GM23338 (cell line): ENCODE measurements around the gene RRP8. TPM values are rescaled to one million over a fixed set of nuclear protein-coding genes. Genes with fewer than 3 reads are reported as not detected.

Experiments used
- CREB1 ChIP-seq: fragments of 250-450 bp; sonication (Bioruptor Pico); IDR thresholded peaks from 2 replicates; pipeline ENCODE4 v1.5.0; 2020; ENCODE audit warnings: low read depth, mild to moderate bottlenecking, moderate library complexity
- EZH2phosphoT487 ChIP-seq: fragments of 200-600 bp; sonication (generic); IDR thresholded peaks from one replicate; pipeline ENCODE4 v1.8.1; 2018; ENCODE audit warnings: antibody characterized with exemption; ENCODE audit not compliant: unreplicated experiment
- JUNB ChIP-seq: IDR thresholded peaks from one replicate; pipeline ENCODE4 v1.6.1; 2016; ENCODE audit warnings: antibody characterized with exemption; ENCODE audit not compliant: unreplicated experiment
- NANOG ChIP-seq: IDR thresholded peaks from 2 replicates; pipeline ENCODE4 v1.6.1; 2016; ENCODE audit warnings: antibody characterized with exemption, borderline replicate concordance
- POLR2AphosphoS5 ChIP-seq: IDR thresholded peaks from 2 replicates; pipeline ENCODE4 v1.6.1; 2016; ENCODE audit warnings: antibody characterized with exemption, low read depth
- STAT1 ChIP-seq: IDR thresholded peaks from one replicate; pipeline ENCODE4 v1.6.1; 2016; ENCODE audit warnings: antibody characterized with exemption; ENCODE audit not compliant: unreplicated experiment
- ZNF331 ChIP-seq: fragments of 250-450 bp; sonication (Bioruptor Pico); IDR thresholded peaks from 2 replicates; pipeline ENCODE4 v1.5.0; 2020; ENCODE audit warnings: low read depth, mild to moderate bottlenecking, moderate library complexity
- polyA plus RNA-seq: library from polyadenylated mRNA; unstranded; fragments of >200 nt; fragmentation: Nextera tagmentation; extraction: Ambion mirVana; gene quantifications from 2 replicates; pipeline ENCODE4 v1.2.1, GENCODE V29; 2016
- total RNA-seq: library from RNA; depleted of rRNA; stranded (reverse); fragments of >200 nt; shearing (Covaris generic); gene quantifications from 2 replicates; pipeline ENCODE4 v1.2.3, GENCODE V29; 2014
- TF ChIP-seq, protein P1 (sequence below): fragments of 250-450 bp; sonication (Bioruptor Pico); IDR thresholded peaks from 2 replicates; pipeline ENCODE4 v1.5.0; 2020; ENCODE audit warnings: mild to moderate bottlenecking, moderate library complexity
- TF ChIP-seq, protein P2 (sequence below), 2 experiments: fragments of 200-600 bp in 1 of 2; sonication (generic) in 1 of 2; conservative IDR thresholded peaks; 2 replicates each; pipeline versions ENCODE4 v1.5.1 to v1.6.1; 2016 to 2017; ENCODE audit warnings: antibody characterized with exemption in 2 of 2, low read depth in 2 of 2, mild to moderate bottlenecking in 2 of 2, moderate library complexity in 1 of 2
- TF ChIP-seq, protein P3 (sequence below): IDR thresholded peaks from 2 replicates; pipeline ENCODE4 v1.6.1; 2016; ENCODE audit warnings: antibody characterized with exemption

RRP8 gene
- total and polyA plus RNA-seq, 2 experiments from 2014 or later: 7.4 to 13.7 TPM

DNA sequence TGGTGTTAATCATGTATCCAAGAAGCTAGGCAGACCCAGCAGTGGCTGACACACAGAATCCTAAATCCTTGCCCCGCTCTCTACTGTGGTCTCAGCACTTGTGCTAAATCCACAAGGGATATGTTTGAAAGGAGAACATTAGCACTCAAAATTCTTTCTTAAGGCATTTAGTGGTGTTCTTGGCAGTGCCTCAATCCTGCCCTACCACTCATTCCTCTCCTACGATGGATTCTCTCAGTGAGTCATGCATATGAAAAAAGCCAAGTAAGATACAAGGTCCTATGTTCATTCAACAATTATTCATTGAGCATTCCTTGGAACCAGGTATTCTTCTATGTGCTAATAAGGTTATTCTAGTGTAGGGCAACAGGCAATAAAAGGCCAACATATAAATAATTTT lies 31.2 kb downstream of the RRP8 start (continued):
- TF ChIP-seq, protein P1, sequence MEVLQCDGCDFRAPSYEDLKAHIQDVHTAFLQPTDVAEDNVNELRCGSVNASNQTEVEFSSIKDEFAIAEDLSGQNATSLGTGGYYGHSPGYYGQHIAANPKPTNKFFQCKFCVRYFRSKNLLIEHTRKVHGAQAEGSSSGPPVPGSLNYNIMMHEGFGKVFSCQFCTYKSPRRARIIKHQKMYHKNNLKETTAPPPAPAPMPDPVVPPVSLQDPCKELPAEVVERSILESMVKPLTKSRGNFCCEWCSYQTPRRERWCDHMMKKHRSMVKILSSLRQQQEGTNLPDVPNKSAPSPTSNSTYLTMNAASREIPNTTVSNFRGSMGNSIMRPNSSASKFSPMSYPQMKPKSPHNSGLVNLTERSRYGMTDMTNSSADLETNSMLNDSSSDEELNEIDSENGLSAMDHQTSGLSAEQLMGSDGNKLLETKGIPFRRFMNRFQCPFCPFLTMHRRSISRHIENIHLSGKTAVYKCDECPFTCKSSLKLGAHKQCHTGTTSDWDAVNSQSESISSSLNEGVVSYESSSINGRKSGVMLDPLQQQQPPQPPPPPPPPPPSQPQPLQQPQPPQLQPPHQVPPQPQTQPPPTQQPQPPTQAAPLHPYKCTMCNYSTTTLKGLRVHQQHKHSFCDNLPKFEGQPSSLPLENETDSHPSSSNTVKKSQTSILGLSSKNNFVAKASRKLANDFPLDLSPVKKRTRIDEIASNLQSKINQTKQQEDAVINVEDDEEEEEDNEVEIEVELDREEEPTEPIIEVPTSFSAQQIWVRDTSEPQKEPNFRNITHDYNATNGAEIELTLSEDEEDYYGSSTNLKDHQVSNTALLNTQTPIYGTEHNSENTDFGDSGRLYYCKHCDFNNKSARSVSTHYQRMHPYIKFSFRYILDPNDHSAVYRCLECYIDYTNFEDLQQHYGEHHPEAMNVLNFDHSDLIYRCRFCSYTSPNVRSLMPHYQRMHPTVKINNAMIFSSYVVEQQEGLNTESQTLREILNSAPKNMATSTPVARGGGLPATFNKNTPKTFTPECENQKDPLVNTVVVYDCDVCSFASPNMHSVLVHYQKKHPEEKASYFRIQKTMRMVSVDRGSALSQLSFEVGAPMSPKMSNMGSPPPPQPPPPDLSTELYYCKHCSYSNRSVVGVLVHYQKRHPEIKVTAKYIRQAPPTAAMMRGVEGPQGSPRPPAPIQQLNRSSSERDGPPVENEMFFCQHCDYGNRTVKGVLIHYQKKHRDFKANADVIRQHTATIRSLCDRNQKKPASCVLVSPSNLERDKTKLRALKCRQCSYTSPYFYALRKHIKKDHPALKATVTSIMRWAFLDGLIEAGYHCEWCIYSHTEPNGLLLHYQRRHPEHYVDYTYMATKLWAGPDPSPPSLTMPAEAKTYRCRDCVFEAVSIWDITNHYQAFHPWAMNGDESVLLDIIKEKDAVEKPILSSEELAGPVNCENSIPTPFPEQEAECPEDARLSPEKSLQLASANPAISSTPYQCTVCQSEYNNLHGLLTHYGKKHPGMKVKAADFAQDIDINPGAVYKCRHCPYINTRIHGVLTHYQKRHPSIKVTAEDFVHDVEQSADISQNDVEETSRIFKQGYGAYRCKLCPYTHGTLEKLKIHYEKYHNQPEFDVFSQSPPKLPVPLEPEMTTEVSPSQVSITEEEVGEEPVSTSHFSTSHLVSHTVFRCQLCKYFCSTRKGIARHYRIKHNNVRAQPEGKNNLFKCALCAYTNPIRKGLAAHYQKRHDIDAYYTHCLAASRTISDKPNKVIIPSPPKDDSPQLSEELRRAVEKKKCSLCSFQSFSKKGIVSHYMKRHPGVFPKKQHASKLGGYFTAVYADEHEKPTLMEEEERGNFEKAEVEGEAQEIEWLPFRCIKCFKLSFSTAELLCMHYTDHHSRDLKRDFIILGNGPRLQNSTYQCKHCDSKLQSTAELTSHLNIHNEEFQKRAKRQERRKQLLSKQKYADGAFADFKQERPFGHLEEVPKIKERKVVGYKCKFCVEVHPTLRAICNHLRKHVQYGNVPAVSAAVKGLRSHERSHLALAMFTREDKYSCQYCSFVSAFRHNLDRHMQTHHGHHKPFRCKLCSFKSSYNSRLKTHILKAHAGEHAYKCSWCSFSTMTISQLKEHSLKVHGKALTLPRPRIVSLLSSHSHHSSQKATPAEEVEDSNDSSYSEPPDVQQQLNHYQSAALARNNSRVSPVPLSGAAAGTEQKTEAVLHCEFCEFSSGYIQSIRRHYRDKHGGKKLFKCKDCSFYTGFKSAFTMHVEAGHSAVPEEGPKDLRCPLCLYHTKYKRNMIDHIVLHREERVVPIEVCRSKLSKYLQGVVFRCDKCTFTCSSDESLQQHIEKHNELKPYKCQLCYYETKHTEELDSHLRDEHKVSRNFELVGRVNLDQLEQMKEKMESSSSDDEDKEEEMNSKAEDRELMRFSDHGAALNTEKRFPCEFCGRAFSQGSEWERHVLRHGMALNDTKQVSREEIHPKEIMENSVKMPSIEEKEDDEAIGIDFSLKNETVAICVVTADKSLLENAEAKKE (CRISPR knock-in tag): no peak
- TF ChIP-seq JUNB: no peak
- no peak for TF ChIP-seq POLR2AphosphoS5
- TF ChIP-seq CREB1 (CRISPR knock-in tag): no peak
- no peak for TF ChIP-seq ZNF331 (CRISPR knock-in tag)
- TF ChIP-seq, protein P2, sequence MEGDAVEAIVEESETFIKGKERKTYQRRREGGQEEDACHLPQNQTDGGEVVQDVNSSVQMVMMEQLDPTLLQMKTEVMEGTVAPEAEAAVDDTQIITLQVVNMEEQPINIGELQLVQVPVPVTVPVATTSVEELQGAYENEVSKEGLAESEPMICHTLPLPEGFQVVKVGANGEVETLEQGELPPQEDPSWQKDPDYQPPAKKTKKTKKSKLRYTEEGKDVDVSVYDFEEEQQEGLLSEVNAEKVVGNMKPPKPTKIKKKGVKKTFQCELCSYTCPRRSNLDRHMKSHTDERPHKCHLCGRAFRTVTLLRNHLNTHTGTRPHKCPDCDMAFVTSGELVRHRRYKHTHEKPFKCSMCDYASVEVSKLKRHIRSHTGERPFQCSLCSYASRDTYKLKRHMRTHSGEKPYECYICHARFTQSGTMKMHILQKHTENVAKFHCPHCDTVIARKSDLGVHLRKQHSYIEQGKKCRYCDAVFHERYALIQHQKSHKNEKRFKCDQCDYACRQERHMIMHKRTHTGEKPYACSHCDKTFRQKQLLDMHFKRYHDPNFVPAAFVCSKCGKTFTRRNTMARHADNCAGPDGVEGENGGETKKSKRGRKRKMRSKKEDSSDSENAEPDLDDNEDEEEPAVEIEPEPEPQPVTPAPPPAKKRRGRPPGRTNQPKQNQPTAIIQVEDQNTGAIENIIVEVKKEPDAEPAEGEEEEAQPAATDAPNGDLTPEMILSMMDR (conservative IDR thresholded peaks at IDR 0.05; ENCODE audit: low read depth in 2 of 2): no peak
- TF ChIP-seq EZH2phosphoT487: no peak
- TF ChIP-seq, protein P3, sequence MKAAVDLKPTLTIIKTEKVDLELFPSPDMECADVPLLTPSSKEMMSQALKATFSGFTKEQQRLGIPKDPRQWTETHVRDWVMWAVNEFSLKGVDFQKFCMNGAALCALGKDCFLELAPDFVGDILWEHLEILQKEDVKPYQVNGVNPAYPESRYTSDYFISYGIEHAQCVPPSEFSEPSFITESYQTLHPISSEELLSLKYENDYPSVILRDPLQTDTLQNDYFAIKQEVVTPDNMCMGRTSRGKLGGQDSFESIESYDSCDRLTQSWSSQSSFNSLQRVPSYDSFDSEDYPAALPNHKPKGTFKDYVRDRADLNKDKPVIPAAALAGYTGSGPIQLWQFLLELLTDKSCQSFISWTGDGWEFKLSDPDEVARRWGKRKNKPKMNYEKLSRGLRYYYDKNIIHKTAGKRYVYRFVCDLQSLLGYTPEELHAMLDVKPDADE: no peak
- TF ChIP-seq NANOG: no peak
- no peak for TF ChIP-seq STAT1
